Omental fat pad (tissue), 4 donors: ENCODE measurements around the gene RFLNA. TPM values are rescaled to one million over a fixed set of nuclear protein-coding genes. Genes with fewer than 3 reads are reported as not detected.

Experiments
- ATAC-seq: fragments of 150-250 bp; one replicate; pipeline ENCODE4 v1.9.1; 2016; ENCODE audit warnings: mild to moderate bottlenecking, moderate library complexity; ENCODE audit not compliant: low FRiP score
- DNase-seq: peaks from one replicate; pipeline ENCODE4 v3.0.0-alpha.2; 2019; ENCODE audit warnings: low spot score
- CTCF ChIP-seq, 3 donors: fragments of 450-650 bp; IDR thresholded peaks; one replicate each; pipeline ENCODE4 v1.5.1; 2016 to 2017; ENCODE audit warnings: antibody characterized with exemption in 3 of 3, mild to moderate bottlenecking in 3 of 3, moderate library complexity in 2 of 3
- total RNA-seq, 4 donors: library from RNA; depleted of rRNA; stranded (reverse); fragments of >200 nt; gene quantifications; one replicate each; pipeline ENCODE4 v1.1.0, GENCODE V29; 2016

The RFLNA gene
- total RNA-seq, 4 donors from 2014 or later: 0.32 to 23.3 (median 5.1) TPM

GRCh38 chr12:124308741-124309140, 13.8 kb downstream of the RFLNA start:
- DNase-seq: no peak
- no peak for TF ChIP-seq CTCF (IDR thresholded peaks at IDR 0.05)
- no peak for ATAC-seq

- ATAC-seq: no peak
- no peak for TF ChIP-seq CTCF (IDR thresholded peaks at IDR 0.05)
- no peak for DNase-seq
Measured at GRCh38 chr12:124309231-124309630, 14.3 kb downstream of the RFLNA start.

GRCh38 chr12:124309744-124310143, 14.9 kb downstream of the RFLNA start:
- no peak for DNase-seq
- ATAC-seq: no peak
- no peak for TF ChIP-seq CTCF (IDR thresholded peaks at IDR 0.05)

GRCh38 chr12:124310178-124310577, 15.3 kb downstream of the RFLNA start:
- DNase-seq: no peak
- no peak for ATAC-seq
- TF ChIP-seq CTCF (IDR thresholded peaks at IDR 0.05): no peak

- no peak for DNase-seq
- no peak for ATAC-seq
- no peak for TF ChIP-seq CTCF (IDR thresholded peaks at IDR 0.05)
Measured at GRCh38 chr12:124310785-124311184, 15.9 kb downstream of the RFLNA start.

- no peak for DNase-seq
- no peak for ATAC-seq
- TF ChIP-seq CTCF (IDR thresholded peaks at IDR 0.05): no peak
Measured at GRCh38 chr12:124311292-124312109, 16.6 kb downstream of the RFLNA start.

- ATAC-seq: no peak
- no peak for DNase-seq
- TF ChIP-seq CTCF (IDR thresholded peaks at IDR 0.05): no peak
Measured at GRCh38 chr12:124312601-124313000, 17.7 kb downstream of the RFLNA start.
